GM04503 (cell line): ENCODE data around the gene YIF1B.
"Not testable (repeated sequence)": the region's sequence is repeated elsewhere in the genome, so short reads cannot be mapped to it uniquely, and the experiment has no call there.

Experiments used
- DNase-seq: peaks from one replicate; pipeline ENCODE4 v3.0.0-alpha.2; 2012; ENCODE audit warnings: low read depth

Gene YIF1B

DNA sequence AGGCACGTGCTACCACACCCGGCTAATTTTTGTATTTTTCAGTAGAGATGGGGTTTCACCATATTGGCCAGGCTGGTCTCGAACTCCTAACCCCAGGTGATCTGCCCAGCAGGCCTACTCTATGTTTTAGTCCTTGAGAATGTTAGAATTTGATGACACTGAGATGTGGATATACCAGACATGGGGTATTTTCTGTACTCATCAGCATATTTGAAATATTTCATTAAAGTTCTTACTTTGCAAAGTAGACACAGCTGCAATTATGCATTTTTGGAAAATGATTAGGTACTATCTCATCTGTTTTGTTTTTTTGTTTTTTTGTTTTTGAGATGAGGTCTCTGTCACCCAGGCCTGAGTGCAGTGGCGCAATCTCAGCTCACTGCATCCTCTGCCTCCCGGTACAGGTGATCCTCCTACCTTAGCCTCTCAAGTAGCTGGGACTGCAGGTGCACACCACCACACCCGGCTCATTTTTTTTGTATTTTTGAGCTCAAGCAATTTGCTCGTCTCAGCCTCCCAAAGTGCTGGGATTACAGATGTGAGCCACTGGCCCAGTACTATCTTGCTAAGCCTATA lies 38.7 kb downstream of the YIF1B start:
- DNase-seq, result no peak

DNA sequence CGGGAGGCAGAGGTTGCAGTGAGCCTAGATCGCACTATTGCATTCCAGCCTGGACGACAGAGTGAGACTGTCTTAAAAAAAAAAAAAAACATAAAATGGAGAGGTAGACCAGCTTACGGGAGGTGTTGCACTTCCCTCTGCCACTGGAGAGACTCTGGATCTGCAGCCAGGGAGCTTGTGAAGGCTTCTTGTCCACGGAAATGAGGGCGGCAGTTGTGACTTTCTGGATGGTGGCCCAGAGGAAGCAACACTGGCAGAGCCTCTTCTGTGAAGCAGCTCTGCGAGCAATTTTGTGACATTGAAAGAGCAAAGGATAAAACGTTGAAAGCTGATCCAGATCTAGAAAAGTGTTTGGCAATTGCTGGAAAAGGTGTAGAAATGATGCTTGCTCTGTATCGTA lies 41.0 kb downstream of the YIF1B start:
- DNase-seq, result no peak

DNA sequence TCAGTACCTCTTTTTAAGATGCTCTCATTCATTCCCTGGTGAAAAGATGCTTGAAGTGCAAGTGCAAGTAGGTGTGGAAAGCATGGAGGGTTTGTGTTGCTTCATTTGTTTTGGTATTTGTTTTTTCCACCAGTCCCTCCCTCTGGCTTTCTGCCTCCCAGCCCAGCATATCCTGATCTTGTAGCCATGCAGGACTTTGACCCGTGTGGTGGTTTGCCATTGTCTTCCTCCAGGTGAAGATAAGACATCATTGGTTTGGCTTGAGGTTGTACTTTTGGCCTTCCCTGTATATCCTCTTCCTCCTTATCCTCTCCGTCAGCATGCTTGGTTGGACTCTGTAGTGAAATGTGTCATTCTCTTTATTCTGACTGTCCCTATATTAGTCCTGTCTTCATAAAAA lies 42.2 kb downstream of the YIF1B start:
- DNase-seq, result no peak

DNA sequence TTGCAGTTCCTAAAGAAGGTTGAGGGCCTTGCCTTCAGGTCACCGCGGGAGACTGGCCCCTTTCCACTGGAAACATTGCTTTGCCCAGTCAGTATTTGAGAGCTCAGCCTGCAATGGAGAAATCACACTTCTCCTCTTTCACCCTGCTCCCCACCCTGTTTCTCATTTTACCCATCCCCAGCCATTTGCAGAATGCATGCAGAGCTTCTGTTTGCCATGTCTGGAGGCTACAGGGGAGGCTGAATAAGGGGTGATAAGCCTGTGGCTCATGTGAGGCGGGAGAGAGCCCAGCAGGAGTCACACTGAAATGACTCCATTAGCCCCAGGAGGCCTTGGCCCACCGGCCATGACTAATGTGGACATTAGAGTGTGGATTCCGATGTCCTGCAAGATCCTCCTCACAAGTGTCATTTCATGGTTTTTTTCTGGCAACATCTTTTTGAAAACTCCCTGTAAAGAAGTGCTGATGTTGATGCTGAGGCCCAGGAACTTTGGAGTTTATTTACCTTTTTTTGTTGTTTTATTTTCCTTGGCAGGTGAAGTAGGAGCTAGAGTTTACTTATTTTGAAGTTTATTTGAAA lies 45.1 kb downstream of the YIF1B start:
- no peak for DNase-seq

DNA sequence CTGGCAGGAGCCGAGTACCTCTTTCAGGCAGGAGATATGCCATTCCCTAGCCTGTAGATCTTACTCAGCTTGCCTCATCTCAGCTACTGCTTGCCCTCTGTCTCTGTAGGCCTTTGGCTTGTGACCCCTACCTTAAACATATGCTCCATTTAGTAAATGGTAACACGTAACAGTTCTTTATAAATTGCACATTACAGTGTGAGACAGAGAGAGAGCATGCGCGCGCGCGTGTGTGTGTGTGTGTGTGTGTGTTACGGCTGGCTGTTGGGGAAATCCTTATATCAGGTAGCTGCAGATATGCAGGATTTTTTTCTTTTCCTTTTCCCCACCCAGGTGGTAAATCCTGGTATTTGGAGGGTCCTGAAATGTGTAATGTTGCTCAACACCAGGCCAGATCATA lies 47.2 kb downstream of the YIF1B start:
- no peak for DNase-seq

DNA sequence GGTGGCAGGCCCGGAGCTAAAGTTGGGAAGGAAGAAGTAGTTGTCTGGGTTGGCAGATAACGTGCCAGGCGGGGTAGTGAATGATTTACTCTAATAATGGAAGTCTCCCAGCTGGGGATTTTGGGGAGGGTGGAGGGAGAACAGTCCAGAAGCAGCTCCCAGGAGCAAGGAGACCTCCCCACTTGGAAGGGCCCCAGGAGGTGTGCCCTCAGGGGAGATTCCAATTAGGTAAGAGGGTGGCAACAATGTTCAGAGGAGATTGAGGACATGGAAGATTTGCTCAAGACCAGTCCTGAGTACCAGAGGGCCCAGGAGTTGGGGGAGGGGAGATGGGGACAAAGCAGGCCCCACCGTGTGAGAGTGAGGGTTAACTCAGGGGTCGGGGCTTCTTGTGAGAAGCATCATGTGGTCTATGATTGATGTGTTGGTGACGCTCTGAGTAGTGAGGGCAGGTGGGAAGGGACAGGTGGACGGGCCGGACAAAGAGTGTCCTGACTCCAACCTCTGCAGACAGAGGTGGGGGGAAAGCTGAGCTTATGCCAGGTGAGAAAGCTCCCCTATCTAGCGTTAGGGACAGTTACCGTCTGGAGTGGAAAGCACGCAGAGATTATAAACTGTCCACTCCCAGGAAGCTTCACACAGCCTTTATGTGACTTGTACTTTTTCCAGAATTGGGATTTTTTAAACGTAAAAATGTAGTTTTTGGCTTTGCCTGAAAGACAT lies 47.8 kb downstream of the YIF1B start:
- DNase-seq, result no peak

DNA sequence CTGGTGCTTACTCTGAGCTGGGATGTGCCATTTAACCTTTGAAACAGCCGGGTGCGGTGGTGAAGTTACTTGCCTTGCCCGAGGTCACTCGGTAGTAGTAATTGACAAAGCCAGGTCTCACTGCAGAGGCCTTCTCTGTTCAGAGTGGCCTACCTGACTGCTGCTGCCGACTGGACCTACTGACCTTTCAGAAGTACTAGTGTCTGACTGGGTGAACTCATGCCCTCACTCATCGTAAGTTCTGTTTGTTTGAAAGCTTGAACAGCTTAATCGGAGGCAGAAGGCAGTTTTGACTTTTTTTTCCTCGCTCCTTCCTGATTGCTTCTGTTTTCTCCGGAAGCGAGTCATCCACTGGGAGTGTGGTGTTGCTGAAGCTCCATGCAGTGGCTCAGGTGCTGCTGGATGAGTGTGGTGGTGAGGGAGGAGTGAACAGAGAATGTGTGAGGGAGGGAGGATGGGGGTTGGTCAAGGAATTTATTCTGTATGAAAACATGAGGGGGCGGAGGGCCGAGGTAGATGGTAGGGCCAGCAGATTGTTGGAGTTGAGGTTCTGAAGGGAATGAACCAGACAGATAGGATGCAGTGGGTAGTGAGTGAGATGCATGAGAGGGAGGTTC lies 48.7 kb downstream of the YIF1B start:
- DNase-seq, result no peak

DNA sequence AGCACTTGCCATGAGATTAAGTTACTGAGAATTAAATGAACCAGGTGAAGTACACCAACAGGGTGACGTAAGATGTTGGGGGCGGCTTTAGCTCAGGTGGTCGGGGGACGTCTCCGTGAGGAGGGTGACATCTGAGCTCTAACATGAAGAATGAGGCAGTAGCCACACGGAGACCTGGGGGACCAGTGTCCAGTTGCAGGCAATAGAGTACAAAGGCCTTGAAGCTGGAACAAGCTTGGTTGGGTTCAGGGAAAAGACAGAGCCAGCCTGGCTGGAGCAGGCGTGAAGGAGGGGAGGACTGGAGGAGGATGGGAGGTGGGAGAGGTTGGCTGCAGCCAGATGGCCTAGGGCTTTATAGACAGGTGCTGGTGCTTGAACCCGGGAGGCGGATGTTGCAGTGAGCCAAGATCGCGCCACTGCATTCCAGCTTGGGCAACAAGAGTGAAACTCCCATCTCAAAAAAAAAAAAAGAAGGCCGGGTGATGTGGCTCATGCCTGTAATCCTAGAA lies 49.8 kb downstream of the YIF1B start:
- DNase-seq, result no peak

DNA sequence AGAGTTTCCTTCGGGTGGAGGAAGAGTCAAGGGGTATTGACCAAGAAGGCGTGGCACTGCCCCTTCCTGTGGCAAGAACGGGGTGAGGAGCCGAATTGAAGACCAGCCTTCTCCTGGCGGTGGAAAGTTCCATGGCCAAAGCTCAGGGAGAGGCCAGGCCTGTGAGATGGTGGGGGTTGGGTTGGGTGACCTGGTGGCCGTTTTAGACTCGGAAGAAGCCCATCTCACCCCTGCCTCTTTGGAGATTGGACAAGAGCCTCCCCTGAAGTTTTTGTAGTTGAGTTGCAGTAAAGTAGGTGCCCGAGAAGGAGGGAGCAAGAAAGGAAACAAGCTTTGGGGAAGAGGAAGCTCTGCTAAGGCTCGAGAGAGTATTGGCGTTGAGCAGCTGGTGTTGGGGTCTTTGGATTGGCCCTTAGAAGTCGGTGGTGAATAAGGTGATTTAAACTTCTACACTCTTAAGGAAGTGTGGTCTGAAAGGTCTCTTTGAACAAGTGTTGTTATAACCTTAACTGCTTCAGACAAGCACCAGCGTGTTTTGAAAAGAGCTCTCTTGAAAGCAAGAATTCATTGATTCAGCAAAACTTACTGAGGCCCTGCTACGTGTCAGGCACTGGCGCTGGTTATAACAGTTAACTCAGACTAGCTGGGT lies 50.4 kb downstream of the YIF1B start:
- no peak for DNase-seq

DNA sequence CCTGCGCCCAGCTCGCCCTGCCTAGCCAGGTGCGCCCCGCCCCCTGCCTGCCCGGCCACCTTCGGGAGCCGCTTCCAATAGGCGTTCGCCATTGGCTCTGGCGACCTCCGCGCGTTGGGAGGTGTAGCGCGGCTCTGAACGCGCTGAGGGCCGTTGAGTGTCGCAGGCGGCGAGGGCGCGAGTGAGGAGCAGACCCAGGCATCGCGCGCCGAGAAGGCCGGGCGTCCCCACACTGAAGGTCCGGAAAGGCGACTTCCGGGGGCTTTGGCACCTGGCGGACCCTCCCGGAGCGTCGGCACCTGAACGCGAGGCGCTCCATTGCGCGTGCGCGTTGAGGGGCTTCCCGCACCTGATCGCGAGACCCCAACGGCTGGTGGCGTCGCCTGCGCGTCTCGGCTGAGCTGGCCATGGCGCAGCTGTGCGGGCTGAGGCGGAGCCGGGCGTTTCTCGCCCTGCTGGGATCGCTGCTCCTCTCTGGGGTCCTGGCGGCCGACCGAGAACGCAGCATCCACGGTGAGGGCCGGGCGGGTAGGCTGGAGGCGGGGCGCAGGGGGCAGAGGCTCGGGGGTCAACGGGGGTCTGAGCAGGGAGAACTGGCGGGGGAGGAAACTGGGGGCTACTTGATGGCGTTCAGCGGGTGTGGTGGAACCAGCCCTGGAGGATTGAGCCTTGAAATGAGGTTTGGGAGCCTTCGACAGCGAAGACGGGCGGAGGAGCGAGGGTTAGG lies 51.1 kb downstream of the YIF1B start, which contains the start of gene SPINT2:
TSS of gene SPINT2 (plus strand) at position 88 of the 727 bp plus-strand sequence. CDS start at position 408, 320 bp downstream.
- no peak for DNase-seq

DNA sequence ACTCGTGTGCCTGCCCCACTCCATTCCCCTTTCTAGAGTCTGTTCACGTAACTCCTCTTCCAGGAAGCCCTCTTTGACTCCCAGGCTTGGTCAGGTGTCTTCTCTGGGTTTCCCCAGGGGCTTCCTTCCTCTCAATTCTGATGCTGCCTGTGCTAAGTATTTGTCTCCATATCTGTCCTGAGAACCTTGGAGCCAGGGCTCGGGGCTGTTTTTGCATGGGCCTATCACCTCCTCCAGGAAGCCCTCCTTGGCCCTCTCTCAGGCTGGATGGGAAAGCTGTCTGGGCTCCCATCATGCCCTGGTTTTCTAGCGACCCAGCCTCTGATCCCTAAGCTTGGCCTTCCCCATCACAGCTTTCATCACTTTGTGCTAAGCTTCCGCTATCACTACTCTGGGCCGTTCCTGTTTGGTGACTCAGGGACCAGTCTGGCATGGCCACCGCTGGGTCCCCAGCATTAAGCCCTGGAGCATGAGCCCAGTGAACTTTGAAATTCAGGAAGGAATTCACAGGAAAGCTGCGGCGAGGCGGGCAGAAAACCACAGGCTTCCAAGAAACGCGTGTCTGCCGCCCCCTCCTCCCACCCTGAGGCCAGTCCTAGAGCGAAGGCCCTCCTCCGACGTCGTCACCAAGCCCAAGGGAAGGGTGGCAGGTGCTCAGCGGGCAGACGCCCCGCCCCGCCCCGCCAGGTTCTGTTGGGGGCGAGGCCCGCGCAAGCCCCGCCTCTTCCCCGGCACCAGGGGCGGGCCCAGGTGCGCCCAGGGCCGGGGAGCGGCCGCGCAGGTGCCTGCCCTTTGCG lies 51.9 kb downstream of the YIF1B start:
- DNase-seq, result no peak

DNA sequence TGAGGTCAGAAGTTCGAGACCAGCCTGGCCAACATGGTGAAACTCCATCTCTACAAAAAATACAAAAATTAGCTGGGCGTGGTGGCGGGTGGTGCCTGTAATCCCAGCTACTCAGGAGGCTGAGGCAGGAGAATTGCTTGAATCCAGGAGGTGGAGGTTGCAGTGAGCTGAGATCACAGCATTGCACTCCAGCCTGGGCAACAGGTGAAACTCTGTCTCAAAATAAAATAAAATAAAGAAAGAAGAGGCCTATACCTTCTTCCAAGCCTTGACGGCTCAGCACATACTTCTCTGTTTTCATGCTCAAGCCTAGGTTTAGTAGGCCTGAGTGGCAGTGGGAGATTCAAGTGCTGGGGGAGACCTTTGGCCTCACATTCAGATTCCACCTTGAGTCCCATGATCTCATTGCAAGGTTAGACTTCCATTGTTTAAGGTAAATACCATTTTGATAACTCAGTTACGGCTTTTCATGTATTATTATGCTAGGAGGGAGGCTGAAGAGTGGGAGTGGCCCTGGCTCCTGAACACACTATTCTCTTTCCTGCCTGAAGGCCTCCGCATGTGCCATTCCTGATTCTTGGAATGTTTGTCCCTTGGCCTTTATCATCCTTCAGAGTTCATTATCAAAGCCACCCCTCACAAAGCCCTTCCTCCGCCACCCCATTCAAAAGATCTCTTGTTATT lies 53.0 kb downstream of the YIF1B start:
- no peak for DNase-seq

DNA sequence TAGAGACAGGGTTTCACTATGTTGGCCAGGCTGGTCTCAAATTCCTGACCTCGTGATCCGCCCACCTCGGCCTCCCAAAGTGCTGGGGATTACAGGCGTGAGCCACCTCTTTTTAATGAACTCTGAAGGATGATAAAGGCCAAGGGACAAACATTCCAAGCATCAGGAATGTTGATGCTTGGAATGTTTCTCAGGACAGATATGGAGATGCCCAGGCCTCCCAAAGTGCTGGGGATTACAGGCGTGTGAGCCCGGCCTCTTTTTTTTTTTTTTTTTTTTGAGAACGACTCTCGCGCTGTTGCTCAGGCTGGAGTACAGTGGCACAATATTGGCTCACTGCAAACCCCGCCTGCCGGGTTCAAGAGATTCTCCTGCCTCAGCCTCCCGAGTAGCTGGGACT lies 53.8 kb downstream of the YIF1B start:
- DNase-seq, result not testable (repeated sequence)

DNA sequence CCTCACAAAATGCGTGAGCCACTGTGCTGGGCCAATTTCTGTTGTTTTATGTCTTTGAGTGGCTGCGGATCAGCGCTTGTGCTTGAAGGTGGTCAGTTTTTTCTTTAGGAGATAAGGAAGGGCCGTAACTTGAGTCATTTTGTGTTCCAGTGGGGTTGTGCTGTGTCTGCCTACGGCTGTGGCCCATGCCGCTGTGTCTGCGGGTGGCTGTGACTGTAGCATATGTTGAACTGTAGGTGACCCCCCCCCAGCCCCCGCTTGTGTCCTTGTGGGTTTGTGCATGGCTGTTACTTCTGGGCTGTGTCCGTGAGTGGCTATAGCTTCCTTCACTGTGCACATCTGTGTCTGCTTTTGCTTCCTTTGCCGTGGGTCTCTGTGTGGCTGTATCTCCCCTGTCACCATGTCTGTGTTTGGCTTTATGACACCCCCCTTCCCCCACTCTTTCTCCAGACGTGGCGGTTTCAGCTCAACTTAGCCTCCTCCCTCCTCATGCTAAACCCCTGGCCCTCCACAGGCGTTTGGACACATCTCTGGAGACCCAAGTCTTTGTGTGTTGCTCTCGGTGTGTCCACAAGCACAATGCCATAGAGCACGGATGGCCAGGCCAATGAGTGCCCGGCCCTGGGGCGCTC lies 60.2 kb downstream of the YIF1B start:
- DNase-seq, result no peak

DNA sequence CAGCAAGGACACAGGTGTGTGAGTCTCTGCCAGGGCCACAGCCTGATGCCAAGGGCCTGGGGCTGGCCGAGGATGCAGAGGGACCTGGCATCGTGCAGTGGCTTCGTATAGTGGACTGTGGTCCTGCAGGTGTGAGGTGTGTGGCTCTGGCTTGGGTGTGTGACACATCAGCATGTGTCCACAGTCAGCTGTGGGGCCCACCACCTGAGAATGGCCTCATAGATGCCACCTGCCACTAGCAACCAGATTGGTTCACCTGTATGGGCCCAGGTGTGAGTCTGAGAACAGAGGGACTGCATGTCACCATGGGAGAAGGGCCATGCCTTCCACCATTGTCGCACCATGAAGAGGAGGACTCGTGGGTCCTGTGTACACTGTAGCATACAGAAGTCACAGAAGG lies 62.0 kb downstream of the YIF1B start:
- no peak for DNase-seq
